GM12878 (cell line): ENCODE measurements around the gene CERCAM. TPM values are rescaled to one million over a fixed set of nuclear protein-coding genes. Genes with fewer than 3 reads are reported as not detected.

Experiments
- ATAC-seq: fragments of 200-7000 bp; cut with Tn5 transposase; 3 replicates; pipeline ENCODE4 v1.9.1; 2020; ENCODE audit warnings: mild to moderate bottlenecking, moderate library complexity
- BruUV-seq: library from RNA; stranded (reverse); fragments of 400-500 nt; replicated peaks from 2 replicates; lab custom pipeline; 2021; lab: Mats Ljungman, UMichigan
- CTCF ChIA-PET: fragments of 300-600 bp; sonication (Branson Sonifier 250); formaldehyde crosslinking; extraction: SDS; loops from one replicate; lab custom pipeline; 2021; ENCODE audit warnings: inconsistent platforms; lab: Yijun Ruan, JAX
- POLR2A ChIA-PET: fragments of 350-600 bp; formaldehyde crosslinking; extraction: SDS; loops from one replicate; lab custom pipeline; 2021; ENCODE audit warnings: inconsistent platforms; lab: Charles Lee
- RAD21 ChIA-PET: fragments of 300-600 bp; sonication (Branson Sonifier 250); formaldehyde crosslinking; loops from one replicate; lab custom pipeline; 2023; ENCODE audit warnings: antibody characterized with exemption; ENCODE audit not compliant: unreplicated experiment; lab: Charles Lee
- SMC1A ChIA-PET: fragments of 300-600 bp; sonication (Branson Sonifier 250); formaldehyde crosslinking; loops from one replicate; lab custom pipeline; 2023; ENCODE audit not compliant: unreplicated experiment, uncharacterized antibody; lab: Charles Lee
- DNase-seq: peaks from one replicate; pipeline ENCODE4 v3.0.0-alpha.2; 2011; ENCODE audit warnings: low read depth, low spot score
- FAIRE-seq: peaks from 3 replicates; lab custom pipeline; 2011; peaks lifted over from hg19 to GRCh38; lab: Jason Lieb, UNC
- H2AFZ ChIP-seq: 2 replicates; pipeline ENCODE4 v1.6.0; 2011; ENCODE audit warnings: low read depth, low read length, control low read depth; ENCODE audit not compliant: control insufficient read depth
- H3K27ac ChIP-seq: 2 replicates; pipeline ENCODE4 v1.5.1; 2011; ENCODE audit warnings: control low read depth; ENCODE audit not compliant: control insufficient read depth, insufficient read depth
- H3K27me3 ChIP-seq, 2 experiments: replicated peaks in 1 of 2; 2 replicates each; pipeline versions ENCODE4 v1.6.0 to v1.6.1; 2011; ENCODE audit warnings: low read length in 1 of 2; ENCODE audit not compliant: control insufficient read depth in 2 of 2, insufficient read depth in 2 of 2
- H3K36me3 ChIP-seq, 2 experiments: 2 replicates each; pipeline ENCODE4 v1.5.1; 2011; ENCODE audit warnings: low read length in 1 of 2; ENCODE audit not compliant: control insufficient read depth in 2 of 2, insufficient read depth in 2 of 2
- H3K4me1 ChIP-seq: 2 replicates; pipeline ENCODE4 v1.6.1; 2011; ENCODE audit warnings: mild to moderate bottlenecking, low read length, moderate library complexity, mixed read lengths; ENCODE audit not compliant: control insufficient read depth, insufficient read depth
- H3K4me2 ChIP-seq: 2 replicates; pipeline ENCODE4 v1.6.0; 2011; ENCODE audit warnings: control low read depth; ENCODE audit not compliant: control insufficient read depth, insufficient read depth
- H3K4me3 ChIP-seq: fragments of 200-600 bp; sonication (generic); 2 replicates; pipeline ENCODE4 v1.5.1; 2016
- H3K79me2 ChIP-seq: 2 replicates; pipeline ENCODE4 v1.6.0; 2011; ENCODE audit warnings: low read length; ENCODE audit not compliant: control insufficient read depth, insufficient read depth
- H3K9ac ChIP-seq: 2 replicates; pipeline ENCODE4 v1.8.0; 2011; ENCODE audit warnings: low read length, control low read depth, mixed read lengths; ENCODE audit not compliant: control insufficient read depth, insufficient read depth
- H3K9me3 ChIP-seq: replicated peaks from 3 replicates; pipeline ENCODE4 v1.5.1; 2011; ENCODE audit warnings: mild to moderate bottlenecking, low read length; ENCODE audit not compliant: control insufficient read depth, insufficient read depth
- H4K20me1 ChIP-seq: 2 replicates; pipeline ENCODE4 v1.6.0; 2011; ENCODE audit not compliant: control insufficient read depth, insufficient read depth
- CBX3 ChIP-seq: fragments of 200-600 bp; sonication (generic); IDR thresholded peaks from 2 replicates; pipeline ENCODE4 v1.6.1; 2016; ENCODE audit warnings: low read depth, borderline replicate concordance
- E4F1 ChIP-seq: fragments of 450-650 bp; IDR thresholded peaks from 2 replicates; pipeline ENCODE4 v1.6.1; 2018; ENCODE audit warnings: borderline replicate concordance, mild to moderate bottlenecking; ENCODE audit not compliant: partially characterized antibody
- HDAC2 ChIP-seq: fragments of 200-600 bp; sonication (generic); IDR thresholded peaks from 2 replicates; pipeline ENCODE4 v1.6.1; 2017
- IKZF2 ChIP-seq, 2 experiments: fragments of 450-650 bp; IDR thresholded peaks; 2 replicates each; pipeline ENCODE4 v1.6.1; 2017; ENCODE audit warnings: mild to moderate bottlenecking in 2 of 2, moderate library complexity in 2 of 2
- IRF3 ChIP-seq: fragments of 450-650 bp; IDR thresholded peaks from 2 replicates; pipeline ENCODE4 v1.6.1; 2014; ENCODE audit warnings: mild to moderate bottlenecking
- JUND ChIP-seq: IDR thresholded peaks from 2 replicates; pipeline ENCODE4 v1.6.1; 2012; ENCODE audit warnings: low read depth, mild to moderate bottlenecking, low read length, improper control_type of control experiment, moderate library complexity
- NBN ChIP-seq: fragments of 450-650 bp; IDR thresholded peaks from 2 replicates; pipeline ENCODE4 v1.6.1; 2016
- NR2F1 ChIP-seq: fragments of 450-650 bp; conservative IDR thresholded peaks from 2 replicates; pipeline ENCODE4 v1.6.1; 2017; ENCODE audit warnings: mild to moderate bottlenecking
- SP1 ChIP-seq: IDR thresholded peaks from one replicate; pipeline ENCODE4 v1.6.1; 2011; ENCODE audit warnings: low read depth, low read length
- STAT1 ChIP-seq: fragments of 450-650 bp; conservative IDR thresholded peaks from 2 replicates; pipeline ENCODE4 v1.6.1; 2014; ENCODE audit warnings: antibody characterized with exemption, mild to moderate bottlenecking
- TAF1 ChIP-seq: IDR thresholded peaks from 2 replicates; pipeline ENCODE4 v1.6.1; 2011; ENCODE audit warnings: mild to moderate bottlenecking, low read depth, low read length, borderline replicate concordance
- ZBED1 ChIP-seq: IDR thresholded peaks from 2 replicates; pipeline ENCODE4 v1.6.1; 2016; ENCODE audit warnings: borderline replicate concordance
- ZNF24 ChIP-seq: fragments of 450-650 bp; IDR thresholded peaks from 2 replicates; pipeline ENCODE4 v1.6.1; 2017; ENCODE audit warnings: antibody characterized with exemption, mild to moderate bottlenecking
- WGBS: methylation state at CpG from one replicate; pipeline ENCODE4 v1.1.6; 2016; ENCODE audit warnings: low lambda C conversion rate; ENCODE audit not compliant: insufficient replicate concordance, insufficient coverage; ENCODE audit errors: missing lambda C conversion rate; 5-methylcytosine and 5-hydroxymethylcytosine counted together
- in situ Hi-C: fragments of 300-500 bp; cut with MboI; formaldehyde crosslinking; loops from 9 replicates; pipeline ENCODE4 v1.14.3; 2018; ENCODE audit warnings: mixed read lengths
- intact Hi-C: fragments of 100-400 bp; cut with micrococcal nuclease; formaldehyde crosslinking; loops from one replicate; pipeline ENCODE4 v1.14.2; 2022; ENCODE audit not compliant: unreplicated experiment
- polyA plus RNA-seq, 11 experiments: library from polyadenylated mRNA; depleted of rRNA in 4 of 11; unstranded in 6 of 11; stranded (reverse) in 5 of 11; fragments of >200 nt; fragmentation: Nextera tagmentation in 4 of 11; fragmentation: Illumina TruSeq in 1 of 11; extraction: Ambion mirVana in 4 of 11; extraction: Trizol in 1 of 11; gene quantifications; 1 replicate in 1 of 11; 2 replicates in 10 of 11; pipeline versions ENCODE4 v1.2.1 to v1.2.3, GENCODE V29; 2011 to 2016; ENCODE audit warnings: inconsistent platforms in 2 of 11, missing spikeins in 2 of 11, low read depth in 1 of 11
- total RNA-seq, 4 experiments: library from RNA; depleted of rRNA in 3 of 4; stranded (reverse); fragments of >200 nt in 3 of 4; fragmentation: Illumina TruSeq in 1 of 4; extraction: Trizol in 1 of 4; gene quantifications; 2 replicates each; pipeline versions ENCODE4 v1.2.1 to v1.2.3, GENCODE V29; 2013 to 2021
- TF ChIP-seq, protein P1 (sequence below): IDR thresholded peaks from 2 replicates; pipeline ENCODE4 v1.6.1; 2011; ENCODE audit warnings: borderline replicate concordance, low read depth, mild to moderate bottlenecking, moderate library complexity, mixed read lengths, low read length; ENCODE audit not compliant: insufficient read depth; ENCODE audit errors: extremely low read length
- TF ChIP-seq, protein P2 (sequence below), 3 experiments: IDR thresholded peaks in 2 of 3; conservative IDR thresholded peaks in 1 of 3; 2 replicates each; pipeline ENCODE4 v1.5.1; 2011; ENCODE audit warnings: low read depth in 3 of 3, low read length in 3 of 3, mild to moderate bottlenecking in 3 of 3, control low read depth in 2 of 3, moderate library complexity in 2 of 3, inconsistent platforms in 1 of 3, mixed read lengths in 1 of 3; ENCODE audit not compliant: control insufficient read depth in 2 of 3, insufficient read depth in 1 of 3; ENCODE audit errors: extremely low read depth in 1 of 3
- TF ChIP-seq, protein P3 (sequence below): fragments of 450-650 bp; IDR thresholded peaks from 2 replicates; pipeline ENCODE4 v1.6.1; 2016; ENCODE audit warnings: mild to moderate bottlenecking
- TF ChIP-seq, protein P4 (sequence below): IDR thresholded peaks from 2 replicates; pipeline ENCODE4 v1.6.1; 2012; ENCODE audit warnings: low read depth, low read length, improper control_type of control experiment

The CERCAM gene
- total and polyA plus RNA-seq, 10 of the 15 experiments (the other 5 are each of a cell fraction or from before 2014, with no cell fraction given), result 0.05 to 6.7 (median 0.71) TPM

DNA sequence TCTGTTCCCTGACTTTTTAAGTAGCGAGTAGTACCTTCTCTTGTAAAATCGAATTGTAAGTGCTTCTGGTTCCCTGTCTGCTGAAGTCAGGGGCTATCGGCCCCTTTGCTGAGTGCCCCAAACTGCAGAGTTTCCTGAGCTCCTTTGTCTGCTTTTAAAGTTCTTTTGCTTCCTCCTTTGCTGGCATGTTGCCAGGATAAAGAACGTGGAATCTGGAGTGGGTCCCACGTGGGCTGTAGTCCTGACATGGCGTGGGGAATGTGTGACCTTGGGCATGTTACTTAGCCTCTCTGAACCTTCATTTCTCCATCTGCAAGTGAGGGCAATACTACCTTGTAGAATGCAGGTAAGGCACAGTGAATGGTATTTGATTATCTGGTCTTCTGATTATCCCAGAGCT, 21.5 kb downstream of the CERCAM start:
- ChIA-PET SMC1A (interaction anchor here (1.0 kb wide), 1 partner anchor 80 kb away, joined by 4 read pairs; no protein-coding TSS in a partner anchor), RAD21 (interaction anchor here (1.3 kb wide), 1 partner anchor 27 kb away, joined by 3 read pairs; no protein-coding TSS in a partner anchor), POLR2A (no interaction called here), CTCF (no interaction called here)
- Histone ChIP-seq H3K36me3 (no peaks in the 10 kb centered on the region), H3K27me3 (no peaks in the 10 kb centered on the region), H3K79me2 (no peaks in the 10 kb centered on the region), H3K4me3 (no peak overlapping the region), H3K9me3 (no peaks in the 10 kb centered on the region), H4K20me1 (no peaks in the 10 kb centered on the region), H3K4me2 (no peak overlapping the region), H3K4me1 (no peaks in the 10 kb centered on the region), H3K27ac (no peak overlapping the region), H2AFZ (no peak overlapping the region), H3K9ac (no peak overlapping the region)
- ATAC-seq (no peak), DNase-seq (no peak), FAIRE-seq (no peak)
- no TSS peak for BruUV-seq
- intact Hi-C loops (no loop called here), in situ Hi-C loops (no loop called here)
- 17% methylated on average over 6 of the region's 6 CpGs for WGBS
- TF ChIP-seq, protein P1, sequence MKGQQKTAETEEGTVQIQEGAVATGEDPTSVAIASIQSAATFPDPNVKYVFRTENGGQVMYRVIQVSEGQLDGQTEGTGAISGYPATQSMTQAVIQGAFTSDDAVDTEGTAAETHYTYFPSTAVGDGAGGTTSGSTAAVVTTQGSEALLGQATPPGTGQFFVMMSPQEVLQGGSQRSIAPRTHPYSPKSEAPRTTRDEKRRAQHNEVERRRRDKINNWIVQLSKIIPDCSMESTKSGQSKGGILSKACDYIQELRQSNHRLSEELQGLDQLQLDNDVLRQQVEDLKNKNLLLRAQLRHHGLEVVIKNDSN, result no peak
- TF ChIP-seq, protein P2, sequence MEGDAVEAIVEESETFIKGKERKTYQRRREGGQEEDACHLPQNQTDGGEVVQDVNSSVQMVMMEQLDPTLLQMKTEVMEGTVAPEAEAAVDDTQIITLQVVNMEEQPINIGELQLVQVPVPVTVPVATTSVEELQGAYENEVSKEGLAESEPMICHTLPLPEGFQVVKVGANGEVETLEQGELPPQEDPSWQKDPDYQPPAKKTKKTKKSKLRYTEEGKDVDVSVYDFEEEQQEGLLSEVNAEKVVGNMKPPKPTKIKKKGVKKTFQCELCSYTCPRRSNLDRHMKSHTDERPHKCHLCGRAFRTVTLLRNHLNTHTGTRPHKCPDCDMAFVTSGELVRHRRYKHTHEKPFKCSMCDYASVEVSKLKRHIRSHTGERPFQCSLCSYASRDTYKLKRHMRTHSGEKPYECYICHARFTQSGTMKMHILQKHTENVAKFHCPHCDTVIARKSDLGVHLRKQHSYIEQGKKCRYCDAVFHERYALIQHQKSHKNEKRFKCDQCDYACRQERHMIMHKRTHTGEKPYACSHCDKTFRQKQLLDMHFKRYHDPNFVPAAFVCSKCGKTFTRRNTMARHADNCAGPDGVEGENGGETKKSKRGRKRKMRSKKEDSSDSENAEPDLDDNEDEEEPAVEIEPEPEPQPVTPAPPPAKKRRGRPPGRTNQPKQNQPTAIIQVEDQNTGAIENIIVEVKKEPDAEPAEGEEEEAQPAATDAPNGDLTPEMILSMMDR (IDR thresholded peaks at IDR 0.05 in 2 of 3, conservative IDR thresholded peaks at IDR 0.05 in 1 of 3; ENCODE audit: control insufficient read depth in 2 of 3, extremely low read depth in 1 of 3, insufficient read depth in 1 of 3, low read depth in 3 of 3, low read length in 3 of 3), result no peak
- TF ChIP-seq, protein P3, sequence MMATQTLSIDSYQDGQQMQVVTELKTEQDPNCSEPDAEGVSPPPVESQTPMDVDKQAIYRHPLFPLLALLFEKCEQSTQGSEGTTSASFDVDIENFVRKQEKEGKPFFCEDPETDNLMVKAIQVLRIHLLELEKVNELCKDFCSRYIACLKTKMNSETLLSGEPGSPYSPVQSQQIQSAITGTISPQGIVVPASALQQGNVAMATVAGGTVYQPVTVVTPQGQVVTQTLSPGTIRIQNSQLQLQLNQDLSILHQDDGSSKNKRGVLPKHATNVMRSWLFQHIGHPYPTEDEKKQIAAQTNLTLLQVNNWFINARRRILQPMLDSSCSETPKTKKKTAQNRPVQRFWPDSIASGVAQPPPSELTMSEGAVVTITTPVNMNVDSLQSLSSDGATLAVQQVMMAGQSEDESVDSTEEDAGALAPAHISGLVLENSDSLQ, result no peak
- TF ChIP-seq IKZF2 (IDR thresholded peaks at IDR 0.05) (no peak), CBX3 (no peak), NR2F1 (no peak), TAF1 (no peak), E4F1 (no peak), HDAC2 (no peak), NBN (no peak), STAT1 (no peak), IRF3 (no peak), SP1 (no peak), ZBED1 (no peak), JUND (no peak), ZNF24 (no peak)
- TF ChIP-seq, protein P4, sequence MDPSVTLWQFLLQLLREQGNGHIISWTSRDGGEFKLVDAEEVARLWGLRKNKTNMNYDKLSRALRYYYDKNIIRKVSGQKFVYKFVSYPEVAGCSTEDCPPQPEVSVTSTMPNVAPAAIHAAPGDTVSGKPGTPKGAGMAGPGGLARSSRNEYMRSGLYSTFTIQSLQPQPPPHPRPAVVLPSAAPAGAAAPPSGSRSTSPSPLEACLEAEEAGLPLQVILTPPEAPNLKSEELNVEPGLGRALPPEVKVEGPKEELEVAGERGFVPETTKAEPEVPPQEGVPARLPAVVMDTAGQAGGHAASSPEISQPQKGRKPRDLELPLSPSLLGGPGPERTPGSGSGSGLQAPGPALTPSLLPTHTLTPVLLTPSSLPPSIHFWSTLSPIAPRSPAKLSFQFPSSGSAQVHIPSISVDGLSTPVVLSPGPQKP, result no peak
